NCI-H748 treated with DMSO at 0.1 percent for 48 hours (cell line): ENCODE data around the gene ARHGEF28.

Experiments
- DNase-seq: peaks from one replicate; lab custom pipeline; 2025; lab: John Stamatoyannopoulos, UW

Gene ARHGEF28

DNA sequence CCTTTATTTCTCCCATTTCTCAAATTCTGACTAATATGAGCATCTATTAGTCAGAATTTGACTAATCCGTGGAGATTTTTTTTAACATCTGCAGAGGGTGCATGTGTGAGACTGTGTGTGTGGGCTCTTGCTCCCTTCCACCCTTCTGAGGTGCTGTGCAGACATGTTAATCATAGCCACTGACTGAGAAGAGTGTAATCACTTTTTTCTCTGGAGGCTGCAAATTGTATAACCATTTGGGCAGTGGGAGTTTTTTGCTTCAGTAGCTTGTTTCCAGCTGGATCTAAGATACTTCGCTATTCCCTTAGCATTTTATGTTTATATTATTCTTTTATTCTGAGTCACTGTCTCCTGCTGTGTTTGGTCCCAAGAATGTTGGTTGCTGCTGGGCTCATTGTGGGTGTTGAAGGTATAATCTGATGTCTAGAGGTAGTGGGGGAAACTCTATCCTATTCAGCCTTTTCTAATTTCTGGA, 66.2 kb downstream of the ARHGEF28 start:
- no peak for DNase-seq

DNA sequence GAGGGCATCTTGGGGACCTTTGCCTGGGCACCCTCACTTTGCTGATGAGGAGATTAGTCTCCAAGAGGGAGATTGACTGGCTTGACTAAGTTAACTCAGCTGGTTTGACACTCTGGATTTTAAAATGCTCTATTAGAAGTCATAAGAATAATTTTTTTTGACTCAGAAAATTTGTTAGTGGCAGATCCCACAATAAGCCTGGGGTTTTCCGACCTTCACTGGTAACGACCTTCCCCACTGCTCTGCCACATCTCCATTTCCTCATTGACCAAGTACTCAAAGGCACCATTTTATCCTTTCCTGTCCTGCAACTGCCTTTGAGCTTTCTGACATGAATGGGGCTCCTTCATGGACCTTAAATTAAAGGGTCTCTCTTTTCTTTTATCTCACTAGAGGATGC, 67.0 kb downstream of the ARHGEF28 start:
- no peak for DNase-seq

DNA sequence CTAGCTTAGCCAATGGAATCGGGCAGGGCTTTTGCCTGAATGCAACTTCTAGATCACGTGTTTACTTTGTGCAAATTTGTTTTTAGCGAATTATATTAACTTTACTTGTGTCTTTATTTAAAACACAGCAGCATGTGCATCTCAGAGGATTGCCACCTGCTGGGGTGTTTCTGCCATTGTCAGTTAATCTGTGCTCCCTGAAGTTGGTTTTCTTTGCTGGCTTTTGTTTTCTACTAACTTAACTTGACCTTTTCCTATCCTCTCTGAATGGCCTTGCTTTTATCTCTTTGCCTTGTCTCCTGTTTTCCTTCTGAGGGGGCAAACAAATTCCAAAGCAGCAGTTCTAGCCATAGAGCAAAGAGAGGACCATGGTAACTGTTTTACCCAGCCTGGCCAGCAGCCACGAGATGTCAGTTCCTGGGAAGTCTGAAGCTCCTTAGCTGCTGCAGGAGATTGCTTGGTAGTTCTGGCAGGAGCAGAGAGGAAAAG, 67.6 kb downstream of the ARHGEF28 start:
- no peak for DNase-seq

DNA sequence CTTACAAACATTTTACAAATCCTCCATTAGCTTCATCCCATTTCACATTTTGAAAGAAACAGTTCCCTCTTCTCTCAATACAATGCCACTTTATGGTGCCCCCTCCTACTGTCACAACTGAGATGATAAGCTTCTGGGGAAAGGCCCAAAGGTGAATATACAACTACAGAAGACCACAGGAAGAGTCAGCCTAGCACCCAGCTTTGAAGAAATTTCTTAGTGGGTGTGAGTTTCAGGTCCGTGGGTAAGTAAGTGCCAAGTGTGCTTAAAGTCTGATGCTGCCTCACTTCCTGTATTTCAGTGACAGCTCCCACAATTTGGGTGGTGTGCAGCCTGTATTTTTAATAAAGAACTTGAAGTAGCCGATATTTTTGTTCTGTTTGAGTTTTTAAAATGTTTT, 68.1 kb downstream of the ARHGEF28 start:
- no peak for DNase-seq

DNA sequence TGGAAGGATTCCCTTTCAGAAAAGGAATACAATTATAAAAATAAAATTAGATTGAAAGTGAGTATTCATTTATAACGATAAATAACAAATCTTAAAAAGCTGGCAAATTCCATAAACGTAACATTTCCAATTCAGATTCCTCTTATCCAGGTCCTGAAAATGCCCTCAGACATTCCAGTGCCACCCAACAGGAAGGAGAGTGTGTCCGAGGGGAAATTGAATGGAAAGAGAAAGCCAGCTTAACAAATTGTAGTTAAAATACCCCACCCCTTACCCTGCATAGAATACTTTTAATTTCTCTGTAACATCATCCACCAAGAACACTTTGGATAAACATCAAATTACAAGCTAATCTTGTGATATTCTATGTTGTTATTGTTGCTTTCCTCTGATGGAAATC, 72.0 kb downstream of the ARHGEF28 start:
- no peak for DNase-seq

DNA sequence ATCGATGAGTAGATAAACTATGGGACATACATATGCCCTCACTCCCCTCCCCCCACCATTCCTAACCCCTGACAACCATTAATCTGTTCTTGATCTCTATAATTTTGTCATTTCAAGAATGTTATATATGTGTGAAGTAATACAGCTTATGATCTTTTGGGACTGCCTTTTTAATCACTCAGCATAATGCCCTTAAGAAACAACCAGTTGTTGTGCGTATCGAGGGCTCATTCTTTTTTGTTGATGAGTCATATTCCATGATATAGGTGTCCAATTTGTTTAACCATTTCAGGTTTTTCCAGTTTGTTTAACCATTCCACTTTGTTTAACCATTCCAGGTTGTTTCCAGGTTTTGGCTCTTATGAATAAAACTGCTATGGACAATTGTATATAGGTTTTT, 75.6 kb downstream of the ARHGEF28 start:
- no peak for DNase-seq

DNA sequence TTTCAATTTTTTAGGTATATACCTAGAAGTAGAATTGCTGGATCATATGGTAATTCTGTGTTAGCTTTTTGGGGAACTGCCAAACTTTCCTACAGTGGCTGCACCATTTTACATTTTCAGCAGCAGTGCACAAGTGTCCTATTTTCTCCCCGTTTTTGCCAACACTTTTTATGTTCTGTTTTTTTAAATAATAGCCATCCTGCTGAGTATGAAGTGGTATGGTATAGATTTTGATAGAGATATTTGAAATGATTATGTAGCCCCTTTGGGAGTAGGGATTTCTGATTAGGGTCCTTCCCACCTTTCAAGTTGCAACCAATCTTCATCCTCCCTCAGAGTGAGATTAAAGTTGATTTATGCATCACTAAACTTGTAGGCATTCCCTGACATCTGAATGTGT, 76.5 kb downstream of the ARHGEF28 start:
- DNase-seq = no peak

DNA sequence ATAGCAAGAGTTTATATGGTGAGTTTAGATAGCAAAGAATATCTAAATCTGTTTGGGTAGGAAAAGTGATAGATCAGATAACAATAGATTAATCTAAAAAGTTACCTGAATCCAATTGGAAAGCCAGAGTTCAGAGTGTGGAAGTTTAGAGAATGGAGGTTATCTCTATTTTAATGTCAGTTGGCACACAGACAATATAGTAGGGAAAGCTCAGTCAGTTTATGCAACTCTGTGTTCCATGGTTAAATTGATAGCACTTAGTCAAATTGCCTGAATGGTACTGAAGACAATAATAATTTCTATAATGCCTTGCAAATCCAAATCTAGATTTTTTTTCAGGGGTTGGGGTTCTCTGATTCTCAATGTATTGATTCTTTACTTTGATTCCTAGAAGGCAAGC, 77.0 kb downstream of the ARHGEF28 start:
- DNase-seq = no peak

DNA sequence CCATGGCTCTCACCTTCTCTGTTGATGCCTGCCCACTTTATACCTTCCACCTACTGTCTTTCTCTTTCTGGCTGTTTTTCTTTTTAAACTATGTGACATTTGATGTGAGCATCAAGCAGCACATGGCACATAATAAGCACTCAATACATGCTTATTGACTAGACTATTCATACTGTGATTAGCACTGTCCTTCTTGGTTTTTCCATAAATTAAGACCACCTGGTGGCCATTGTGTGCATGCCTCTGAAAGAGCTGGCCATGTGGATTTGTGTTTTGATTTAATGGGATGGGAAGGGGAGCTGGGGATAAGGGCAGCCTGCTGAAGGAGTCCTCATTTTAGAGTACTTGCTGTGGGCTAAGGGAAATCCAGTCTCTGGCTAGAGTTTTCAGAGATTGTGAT, 79.4 kb downstream of the ARHGEF28 start:
- no peak for DNase-seq

DNA sequence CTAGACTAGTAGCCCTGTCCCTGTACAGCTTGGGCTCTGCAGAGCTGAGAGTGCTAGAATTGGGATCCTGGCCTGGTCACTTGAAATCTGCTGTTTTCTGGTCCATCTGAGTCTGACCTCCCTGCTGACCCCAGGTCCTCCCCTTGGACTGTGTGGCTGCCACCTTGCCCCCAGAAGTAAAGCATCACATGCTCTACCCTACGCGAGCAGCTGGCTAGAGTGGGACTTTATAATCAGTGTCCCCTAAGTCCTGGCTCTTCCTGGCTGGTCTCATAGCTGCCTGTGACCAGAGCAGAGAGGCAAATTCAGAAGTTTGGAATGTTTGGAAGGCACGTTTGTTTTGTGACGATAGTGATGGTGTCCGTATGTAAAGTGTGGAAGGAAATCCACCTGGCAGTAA, 81.0 kb downstream of the ARHGEF28 start:
- DNase-seq = no peak

DNA sequence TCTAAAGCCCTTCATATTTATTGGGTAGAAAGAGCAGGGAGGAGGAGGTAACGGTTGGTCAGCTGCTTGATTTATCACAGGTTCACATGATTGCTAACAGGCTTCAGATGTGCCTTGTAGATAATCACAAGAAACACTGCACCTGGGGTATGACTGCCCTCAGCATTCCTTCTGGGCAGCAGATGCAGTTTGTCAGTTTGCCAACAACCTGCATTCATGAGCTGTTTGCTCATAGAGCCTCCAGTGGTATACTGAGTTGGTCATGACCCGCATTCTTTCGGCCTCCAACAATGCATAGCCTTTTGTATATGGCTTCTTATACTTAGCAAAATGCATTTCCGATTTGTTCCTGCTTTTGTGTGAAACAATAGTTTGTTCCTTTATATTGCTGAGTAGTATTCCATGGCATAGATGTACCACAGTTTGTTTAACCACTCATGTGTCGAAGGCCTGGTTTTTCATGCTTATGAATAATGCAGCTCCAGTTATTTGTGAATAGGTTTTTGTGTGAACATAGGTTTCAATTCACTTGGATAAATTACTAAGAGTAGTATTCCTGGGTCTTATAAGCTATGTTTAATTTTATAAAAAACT, 83.6 kb downstream of the ARHGEF28 start:
- DNase-seq = no peak

DNA sequence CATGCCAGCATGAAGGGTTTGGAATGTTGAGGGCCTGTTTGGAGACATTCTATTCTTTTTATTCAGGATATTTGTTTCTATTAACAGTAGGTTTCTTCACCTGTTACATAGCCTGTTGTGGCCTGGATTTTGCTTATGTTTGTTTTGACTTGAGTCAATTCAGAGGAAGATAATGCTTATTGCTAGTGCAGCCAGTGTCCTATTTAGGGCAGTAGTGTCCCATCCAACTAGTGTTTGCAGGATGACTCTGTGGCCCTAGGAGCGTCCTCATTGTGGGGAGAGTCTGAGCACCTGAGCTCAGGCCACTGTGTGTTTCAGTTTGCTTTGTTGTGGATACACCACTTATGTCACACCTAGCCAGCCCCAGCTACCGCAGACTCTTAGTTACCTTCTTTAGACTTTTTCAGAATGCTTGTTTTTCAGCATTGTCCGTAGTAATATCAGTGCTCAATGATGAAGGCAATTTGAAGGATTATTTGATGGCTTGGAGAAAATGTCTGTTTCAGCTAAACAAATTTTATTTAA, 90.3 kb downstream of the ARHGEF28 start:
- no peak for DNase-seq

DNA sequence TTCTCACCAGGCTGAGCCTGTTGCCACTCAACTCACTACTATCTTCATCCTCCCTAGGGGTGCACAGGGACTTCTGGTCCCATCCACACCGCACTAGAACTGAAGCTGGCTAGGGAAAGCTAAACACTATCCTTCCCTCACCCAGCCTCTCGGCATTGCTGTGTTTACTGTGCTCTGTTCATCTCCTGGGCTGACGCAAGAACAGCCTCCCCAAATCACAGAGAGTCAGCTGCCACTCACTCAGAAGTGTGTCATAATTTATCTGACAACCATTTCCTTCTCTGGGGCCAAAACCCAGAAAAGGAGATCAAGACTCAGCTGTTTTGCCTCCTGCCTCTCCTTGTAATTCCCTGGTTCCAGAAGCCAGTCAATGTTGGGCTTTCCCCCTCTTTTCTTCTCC, 92.8 kb downstream of the ARHGEF28 start:
- DNase-seq = no peak

DNA sequence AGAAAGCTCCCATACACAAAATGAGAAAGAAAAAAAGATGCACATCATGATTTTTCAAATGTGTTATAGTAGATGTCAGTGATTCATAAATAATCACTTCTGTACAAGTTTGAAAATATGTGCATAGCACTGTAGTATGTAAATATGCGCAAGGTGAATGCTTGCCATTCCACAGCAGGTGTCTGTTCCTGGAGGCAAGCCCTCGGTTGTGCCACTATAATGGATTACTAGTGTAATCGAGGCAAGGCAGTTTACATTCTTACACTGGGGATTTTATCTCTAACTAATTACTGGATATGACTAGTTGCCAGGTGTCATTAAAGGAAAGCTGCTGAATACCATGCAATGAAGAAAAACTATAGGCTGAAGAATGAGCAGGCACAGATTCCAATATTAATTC, 93.6 kb downstream of the ARHGEF28 start:
- no peak for DNase-seq

DNA sequence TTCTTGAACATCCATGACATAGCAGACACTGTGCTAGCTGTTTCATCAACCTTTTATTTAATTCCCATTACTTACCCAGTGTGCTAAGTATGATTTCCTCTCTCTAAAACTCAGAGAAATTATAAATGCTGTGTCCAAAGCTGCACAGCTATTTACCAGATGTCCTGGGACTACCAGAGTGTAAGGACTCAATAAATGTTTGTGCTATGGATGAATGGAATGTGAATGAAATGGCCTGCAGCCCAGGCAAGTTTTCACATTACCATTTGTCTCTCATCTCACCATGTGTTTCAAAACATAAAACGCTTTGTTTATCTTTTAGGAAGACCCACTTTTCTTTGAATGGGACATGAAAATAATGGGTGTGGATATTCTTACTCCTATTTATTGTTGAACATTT, 96.2 kb downstream of the ARHGEF28 start:
- DNase-seq = no peak

DNA sequence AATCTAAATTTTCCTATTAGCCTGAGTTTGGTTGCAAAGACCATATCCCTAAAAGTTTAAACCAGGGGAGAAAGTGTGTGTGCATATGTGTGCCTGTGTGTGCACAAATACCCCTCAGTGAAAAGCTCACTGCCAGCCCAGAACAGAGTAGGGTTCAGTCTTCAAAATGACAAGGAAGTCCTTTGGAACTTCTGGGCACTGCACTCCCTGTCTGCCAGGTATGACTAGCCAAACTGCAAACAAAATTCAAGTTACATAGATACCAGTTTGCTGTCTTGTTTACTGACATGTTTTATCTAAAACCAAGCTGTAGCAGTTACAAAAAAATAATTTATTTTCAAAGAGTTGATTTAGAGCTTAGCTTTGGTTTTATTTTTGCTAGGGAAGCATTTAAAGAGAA, 100.1 kb downstream of the ARHGEF28 start:
- no peak for DNase-seq

DNA sequence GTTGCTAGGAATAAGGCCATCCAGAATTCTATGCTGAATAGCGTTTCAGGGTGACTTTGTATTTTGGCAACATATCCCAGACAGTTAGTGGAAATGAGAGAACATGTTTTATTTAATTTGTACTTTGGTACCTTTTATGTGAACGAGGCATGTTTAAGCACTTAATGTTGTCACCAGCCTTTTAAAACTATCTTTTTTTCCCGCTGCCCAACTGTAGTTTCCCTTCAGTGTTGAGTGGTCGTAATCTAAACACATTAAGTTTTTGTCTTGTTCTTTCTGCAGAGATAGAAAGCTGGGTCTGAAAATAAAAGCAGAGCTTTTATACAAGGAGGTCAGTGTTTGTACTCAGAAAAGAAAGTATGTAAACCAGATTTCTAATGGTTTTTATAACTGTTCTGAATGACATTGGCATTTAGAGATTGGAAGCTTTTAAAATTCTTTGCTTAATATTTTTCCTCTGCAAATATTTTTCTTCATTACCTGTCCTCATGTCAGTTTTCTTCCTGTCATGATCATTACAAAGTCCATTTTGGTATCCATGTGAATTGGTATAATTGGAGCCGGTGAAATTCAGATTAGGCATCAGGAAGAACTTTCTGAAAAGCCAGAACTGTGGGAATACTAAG, 100.7 kb downstream of the ARHGEF28 start:
- no peak for DNase-seq

DNA sequence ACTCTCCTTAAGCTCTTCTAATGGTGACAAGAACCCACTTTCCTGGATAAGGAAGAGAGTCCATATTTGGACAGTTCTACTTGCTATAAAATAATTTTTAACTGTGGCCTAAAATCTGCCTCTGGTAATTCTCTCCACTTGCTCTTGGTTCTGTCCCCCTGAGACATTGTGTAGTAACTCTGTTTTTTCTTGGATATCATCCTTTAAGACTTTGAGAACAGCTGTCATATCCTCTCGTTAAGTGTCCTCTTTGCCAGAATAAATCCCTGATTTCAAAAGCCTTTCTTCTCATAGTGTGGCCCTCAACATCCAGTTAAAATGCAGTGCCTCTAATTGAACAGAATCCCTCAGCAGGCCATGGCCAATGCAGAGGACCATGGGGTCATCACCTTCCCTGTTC, 101.5 kb downstream of the ARHGEF28 start:
- DNase-seq = no peak

DNA sequence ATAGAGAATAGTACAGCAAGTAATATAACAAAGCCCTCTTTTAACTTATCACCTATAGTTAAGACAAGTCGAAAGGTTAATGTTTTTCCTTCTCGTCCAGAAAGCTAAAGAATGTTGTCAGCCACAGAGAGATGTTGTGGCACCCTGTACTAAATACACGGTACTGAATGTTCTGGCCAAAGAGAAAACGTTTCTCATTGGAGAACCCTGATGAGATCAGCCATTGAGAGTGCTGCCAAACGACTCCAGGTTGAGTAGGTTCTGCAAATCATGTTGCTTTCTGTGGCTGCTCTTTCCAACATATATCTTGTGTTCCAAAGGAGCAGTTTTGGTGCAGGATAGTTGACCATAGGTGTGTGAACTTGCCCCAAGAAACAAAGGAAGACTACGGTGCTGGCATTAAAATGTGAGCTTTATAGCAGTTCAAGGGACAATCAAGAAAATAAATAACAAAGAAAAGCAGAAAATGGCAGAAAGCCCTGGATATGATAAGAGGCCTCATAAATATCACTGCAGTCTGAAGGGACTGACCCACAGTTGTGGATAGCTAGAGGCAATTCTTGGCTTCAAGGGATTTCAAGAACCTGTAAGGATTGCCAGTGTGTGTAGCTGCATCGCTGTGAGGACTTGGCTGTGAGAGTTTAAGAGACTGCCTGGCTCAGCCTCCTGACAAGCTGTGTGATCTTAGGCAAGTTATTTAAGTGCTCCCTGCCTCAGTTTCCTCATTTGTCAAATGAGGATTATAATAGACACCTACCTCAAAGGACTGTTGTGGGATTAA, 102.7 kb downstream of the ARHGEF28 start:
- DNase-seq = no peak

DNA sequence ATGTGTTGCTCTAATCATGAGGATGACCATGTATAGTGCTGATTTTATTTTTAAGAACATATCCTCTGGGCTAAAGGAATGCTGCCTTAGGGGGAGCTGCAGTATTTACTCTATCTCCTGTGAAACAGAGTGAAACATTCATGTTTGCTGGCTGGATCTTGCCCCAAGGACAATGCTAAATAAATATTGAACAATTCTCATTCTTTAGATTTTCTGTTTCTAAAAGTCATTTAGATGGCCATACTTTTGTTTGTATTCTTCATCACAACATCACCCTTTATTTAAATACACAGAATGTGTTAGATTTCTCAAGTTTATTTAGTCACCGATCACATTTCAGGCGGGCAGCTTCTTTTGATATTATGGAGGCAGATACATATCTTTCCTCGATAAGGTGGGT, 103.3 kb downstream of the ARHGEF28 start:
- DNase-seq = no peak

DNA sequence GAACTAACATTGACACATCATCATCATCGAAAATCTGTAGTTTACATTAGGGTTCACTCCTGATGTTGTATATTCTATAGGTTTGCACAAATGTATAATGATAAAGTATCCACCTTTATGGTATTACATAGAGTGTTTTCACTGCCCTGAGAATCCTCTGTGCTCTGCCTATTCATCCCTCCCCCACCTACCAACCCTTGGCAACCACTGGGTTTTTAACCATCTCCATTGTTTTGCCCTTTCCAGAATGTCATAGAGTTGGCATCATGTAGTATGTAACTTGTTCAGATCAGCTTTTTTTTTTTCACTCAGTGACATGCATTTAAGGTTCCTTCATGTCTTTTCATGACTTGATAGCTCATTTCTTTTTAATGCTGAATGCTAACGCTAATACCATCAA, 106.0 kb downstream of the ARHGEF28 start:
- DNase-seq = no peak

DNA sequence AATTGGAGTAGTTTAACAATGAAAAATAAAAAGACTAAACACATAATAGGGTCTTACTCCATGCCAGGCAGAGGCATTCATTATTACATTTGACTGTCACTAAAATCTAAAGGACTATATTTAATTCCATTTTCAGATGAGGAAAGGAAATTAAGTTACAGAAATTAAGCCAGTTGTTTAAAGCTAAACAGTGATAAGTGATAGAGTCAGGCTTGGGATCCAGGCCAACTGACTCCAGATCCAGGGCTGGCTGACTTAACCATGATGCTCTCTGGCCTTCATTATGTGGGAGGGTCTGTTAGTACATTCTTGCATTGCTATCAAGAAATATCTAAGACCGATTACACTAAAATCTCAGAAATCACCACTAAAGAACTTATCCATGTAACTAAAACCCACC, 107.2 kb downstream of the ARHGEF28 start:
- DNase-seq = no peak
